Endothelial cell of umbilical vein (primary cell): Measurements from ENCODE around the gene SLC25A44.

Experiments
- POLR2A ChIP-seq: IDR thresholded peaks from 2 replicates; pipeline ENCODE4 v1.6.1; 2012; ENCODE audit warnings: low read depth, mild to moderate bottlenecking, control low read depth, low read length
- POLR2AphosphoS5 ChIP-seq: IDR thresholded peaks from 2 replicates; pipeline ENCODE4 v1.6.1; 2012; ENCODE audit warnings: low read depth, mild to moderate bottlenecking, control low read depth, low read length, moderate library complexity; ENCODE audit not compliant: insufficient read depth

DNA sequence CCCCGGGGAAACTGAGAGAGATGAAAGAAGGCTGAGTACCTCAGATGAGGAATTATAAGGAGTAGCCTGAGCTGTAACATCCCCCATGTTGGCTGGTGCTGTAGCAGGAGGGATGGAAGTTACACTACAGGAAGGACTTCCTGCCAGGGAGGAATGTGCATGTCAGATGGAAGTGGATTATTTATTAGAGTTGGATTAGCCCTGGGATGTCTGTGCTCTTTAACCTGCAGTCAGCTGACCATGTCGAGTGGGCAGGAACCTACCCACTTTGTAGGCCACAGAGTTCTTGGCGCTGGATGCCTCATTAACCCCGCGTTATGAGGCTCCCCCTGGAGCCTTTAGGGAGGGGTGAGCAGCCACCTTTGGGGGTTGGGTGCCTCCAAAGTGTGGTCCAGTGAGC is 41.3 kb upstream of the SLC25A44 start:
- TF ChIP-seq POLR2AphosphoS5 (no peak), POLR2A (no peak)
